CD14-positive monocyte (primary cell): ENCODE results near the gene GTF2F1. TPM values are rescaled to one million over a fixed set of nuclear protein-coding genes. Genes with fewer than 3 reads are reported as not detected.

Source experiments
- DNase-seq, 3 donors: peaks; one replicate each; pipeline ENCODE4 v3.0.0-alpha.2; 2011 to 2022
- H2AFZ ChIP-seq: 2 replicates; pipeline ENCODE4 v1.6.0; 2012; ENCODE audit warnings: mild to moderate bottlenecking, low read depth, low read length, inconsistent platforms; ENCODE audit not compliant: insufficient read depth, poor library complexity, severe bottlenecking
- H3K27ac ChIP-seq, 2 donors: 1 replicate in 1 of 2; 2 replicates in 1 of 2; pipeline ENCODE4 v1.5.1; 2012 to 2013; ENCODE audit warnings: low read length in 2 of 2, control low read depth in 1 of 2, inconsistent platforms in 1 of 2, low read depth in 1 of 2, mild to moderate bottlenecking in 1 of 2
- H3K27me3 ChIP-seq, 2 donors: one replicate each; pipeline versions ENCODE4 v1.6.0 to v1.6.1; 2011 to 2013; ENCODE audit warnings: low read length in 2 of 2; ENCODE audit not compliant: control insufficient read depth in 2 of 2, insufficient read depth in 2 of 2
- H3K36me3 ChIP-seq, 2 donors: replicated peaks in 1 of 2; 1 replicate in 1 of 2; 2 replicates in 1 of 2; pipeline versions ENCODE4 v1.5.1 to v1.6.1; 2012 to 2013; ENCODE audit warnings: low read length in 2 of 2, control low read depth in 1 of 2, inconsistent platforms in 1 of 2, mild to moderate bottlenecking in 1 of 2; ENCODE audit not compliant: insufficient read depth in 2 of 2, control insufficient read depth in 1 of 2
- H3K4me1 ChIP-seq, 2 donors: 1 replicate in 1 of 2; 2 replicates in 1 of 2; pipeline versions ENCODE4 v1.5.1 to v1.6.1; 2012 to 2013; ENCODE audit warnings: low read length in 2 of 2, control low read depth in 1 of 2, inconsistent platforms in 1 of 2, mild to moderate bottlenecking in 1 of 2, moderate library complexity in 1 of 2; ENCODE audit not compliant: insufficient read depth in 2 of 2, control insufficient read depth in 1 of 2
- H3K4me2 ChIP-seq: replicated peaks from 2 replicates; pipeline ENCODE3; 2012; ENCODE audit warnings: low read length, moderate library complexity, mild to moderate bottlenecking; ENCODE audit not compliant: poor library complexity, severe bottlenecking; ENCODE audit errors: extremely low read depth
- H3K4me3 ChIP-seq, 3 experiments: fragments of 200-600 bp in 1 of 3; sonication (generic) in 1 of 3; replicated peaks in 1 of 3; 1 replicate in 2 of 3; 2 replicates in 1 of 3; pipeline ENCODE4 v1.5.1; 2011 to 2013; ENCODE audit warnings: low read length in 3 of 3, mild to moderate bottlenecking in 3 of 3, control low read depth in 2 of 3, low read depth in 2 of 3, inconsistent platforms in 1 of 3, moderate library complexity in 1 of 3
- H3K79me2 ChIP-seq: 2 replicates; pipeline ENCODE4 v1.6.0; 2012; ENCODE audit warnings: mild to moderate bottlenecking, control low read depth, inconsistent platforms, low read length, moderate library complexity; ENCODE audit not compliant: insufficient read depth
- H3K9ac ChIP-seq: 2 replicates; pipeline ENCODE4 v1.6.0; 2017; ENCODE audit warnings: low read length, mild to moderate bottlenecking; ENCODE audit not compliant: insufficient read depth, poor library complexity, severe bottlenecking
- H3K9me3 ChIP-seq, 2 donors: replicated peaks in 1 of 2; 1 replicate in 1 of 2; 2 replicates in 1 of 2; pipeline versions ENCODE4 v1.5.1 to v1.6.1; 2012 to 2013; ENCODE audit warnings: low read length in 2 of 2, control low read depth in 1 of 2; ENCODE audit not compliant: control insufficient read depth in 1 of 2, insufficient read depth in 1 of 2
- H4K20me1 ChIP-seq: 2 replicates; pipeline ENCODE4 v1.6.0; 2012; ENCODE audit warnings: mild to moderate bottlenecking, low read length, control low read depth, moderate library complexity; ENCODE audit not compliant: insufficient read depth
- H3K27ac Mint-ChIP-seq, 7 donors: one replicate each; pipeline ENCODE4 v1.8.0; 2020; ENCODE audit warnings: mild to moderate bottlenecking in 7 of 7, mixed read lengths in 7 of 7, moderate library complexity in 6 of 7, inconsistent platforms in 2 of 7
- H3K27me3 Mint-ChIP-seq, 3 donors: one replicate each; pipeline ENCODE4 v1.8.0; 2021 to 2022; ENCODE audit warnings: low read depth in 3 of 3, mild to moderate bottlenecking in 3 of 3, mixed read lengths in 3 of 3, moderate library complexity in 3 of 3, inconsistent platforms in 1 of 3
- H3K36me3 Mint-ChIP-seq, 2 donors: one replicate each; pipeline ENCODE4 v1.8.0; 2020; ENCODE audit warnings: mixed read lengths in 2 of 2, inconsistent platforms in 1 of 2, mild to moderate bottlenecking in 1 of 2
- H3K4me1 Mint-ChIP-seq: one replicate; pipeline ENCODE4 v1.8.0; 2020; ENCODE audit warnings: mild to moderate bottlenecking, mixed read lengths
- H3K4me3 Mint-ChIP-seq, 2 donors: one replicate each; pipeline ENCODE4 v1.8.0; 2020; ENCODE audit warnings: mild to moderate bottlenecking in 2 of 2, mixed read lengths in 2 of 2, moderate library complexity in 1 of 2
- H3K9me3 Mint-ChIP-seq, 7 donors: one replicate each; pipeline ENCODE4 v1.8.0; 2020 to 2022; ENCODE audit warnings: mixed read lengths in 7 of 7, mild to moderate bottlenecking in 6 of 7, moderate library complexity in 6 of 7, inconsistent platforms in 2 of 7
- CTCF ChIP-seq: fragments of 200-600 bp; IDR thresholded peaks from one replicate; pipeline ENCODE4 v1.8.0; 2022; ENCODE audit warnings: antibody characterized with exemption, mild to moderate bottlenecking
- WGBS: methylation state at CpG from one replicate; pipeline ENCODE4 v1.1.5; 2013; ENCODE audit warnings: missing lambda C conversion rate; ENCODE audit not compliant: insufficient coverage; 5-methylcytosine and 5-hydroxymethylcytosine counted together
- intact Hi-C, 2 donors: fragments of 100-400 bp; cut with micrococcal nuclease; formaldehyde crosslinking; loops; one replicate each; pipeline versions ENCODE4 v1.15.0 to v1.15.1; 2023
- polyA plus RNA-seq, 3 donors: library from polyadenylated mRNA; depleted of rRNA in 1 of 3; unstranded in 2 of 3; stranded (reverse) in 1 of 3; fragments of 300-500 nt in 2 of 3; fragments of >200 nt in 1 of 3; fragmentation: Illumina TruSeq in 2 of 3; gene quantifications; 1 replicate in 2 of 3; 2 replicates in 1 of 3; pipeline ENCODE4 v1.2.3, GENCODE V29; 2012 to 2021

Gene GTF2F1
- polyA plus RNA-seq, 3 donors, result 9.4 to 46.4 (median 13.2) TPM

- Histone ChIP-seq H3K79me2 (peaks cover 22% of the 10 kb centered on the region), H3K4me1 (peaks cover 14 to 22% of the 10 kb centered on the region in 2 donors), H3K4me2 (peak overlapping the region; percentile 90), H3K9ac (peak overlapping the region; percentile 93), H4K20me1 (no peaks in the 10 kb centered on the region), H2AFZ (peak overlapping the region; percentile 98), H3K36me3 (peaks cover 11 to 23% of the 10 kb centered on the region in 2 donors), H3K9me3 (no peaks in the 10 kb centered on the region), H3K27me3 (no peaks in the 10 kb centered on the region), H3K4me3 (peak overlapping the region; percentile 48 to 86 (median 62)), H3K27ac (peak overlapping the region; percentile 91 to 92)
- 0% methylated on average over 9 of the region's 14 CpGs for WGBS
- Mint-ChIP-seq H3K36me3 (peaks cover 13 to 28% of the 10 kb centered on the region in 2 donors), H3K9me3 (no peaks in the 10 kb centered on the region), H3K4me3 (peak overlapping the region; percentile 89 to 94), H3K27ac (peak overlapping the region; percentile 96 to 99 (median 97)), H3K4me1 (peaks cover 19% of the 10 kb centered on the region), H3K27me3 (peaks cover 1 to 6% (median 6%) of the 10 kb centered on the region in 3 donors)
- DNase-seq, result peak in 2 of 3 donors; percentile 40 to 67
- TF ChIP-seq CTCF, result no peak
- intact Hi-C loops, result loop anchor here in 1 of 2 donors (2.0 kb wide), 1 partner anchor 21 kb away; the partner anchor contains the start of gene ALKBH7
These were observed 1.0 kb upstream of the GTF2F1 start for GRCh38 chr19:6393983-6394412.

- Histone ChIP-seq H3K9me3 (no peaks in the 10 kb centered on the region), H3K36me3 (peaks cover 26 to 39% of the 10 kb centered on the region in 2 donors), H3K4me3 (peak overlapping the region; percentile 48 to 86 (median 62)), H4K20me1 (no peaks in the 10 kb centered on the region), H3K4me1 (peaks cover 14 to 22% of the 10 kb centered on the region in 2 donors), H3K4me2 (peak overlapping the region; percentile 90), H3K27ac (peak overlapping the region; percentile 91 to 92), H3K9ac (peak overlapping the region; percentile 93), H3K79me2 (peaks cover 28% of the 10 kb centered on the region), H3K27me3 (no peaks in the 10 kb centered on the region), H2AFZ (peak overlapping the region; percentile 98)
- no peak for DNase-seq
- H3K27me3 Mint-ChIP-seq, result peaks cover 0 to 6% (median 3%) of the 10 kb centered on the region in 3 donors
- TF ChIP-seq CTCF, result no peak
- peaks cover 25 to 44% of the 10 kb centered on the region in 2 donors for H3K36me3 Mint-ChIP-seq
- intact Hi-C loops, result loop anchor here in 1 of 2 donors (2.0 kb wide), 1 partner anchor 20 kb away; the partner anchor contains the start of gene ALKBH7
- no peaks in the 10 kb centered on the region for H3K9me3 Mint-ChIP-seq
- peak overlapping the region; percentile 96 to 99 (median 97) for H3K27ac Mint-ChIP-seq
- peak overlapping the region; percentile 89 to 94 for H3K4me3 Mint-ChIP-seq
- WGBS, result 4% methylated on average over 24 of the region's 30 CpGs
- peaks cover 19% of the 10 kb centered on the region for H3K4me1 Mint-ChIP-seq
These were observed 517 bp downstream of the GTF2F1 start for GRCh38 chr19:6392221-6393073.
